Stimulated activated CD4-positive, alpha-beta T cell treated with anti-CD3 and anti-CD28 coated beads, Interleukin-15, amount 100 ng/mL, for 48 hours (primary cell): ENCODE data around the gene ABLIM2.

Source experiments
- DNase-seq, 2 donors: peaks; one replicate each; pipeline ENCODE4 v3.0.0-alpha.2; 2020; ENCODE audit warnings: low read depth in 2 of 2

ABLIM2 gene

GRCh38 chr4:8157944-8158709 is 486 bp downstream of the ABLIM2 start:
- no peak for DNase-seq

DNA sequence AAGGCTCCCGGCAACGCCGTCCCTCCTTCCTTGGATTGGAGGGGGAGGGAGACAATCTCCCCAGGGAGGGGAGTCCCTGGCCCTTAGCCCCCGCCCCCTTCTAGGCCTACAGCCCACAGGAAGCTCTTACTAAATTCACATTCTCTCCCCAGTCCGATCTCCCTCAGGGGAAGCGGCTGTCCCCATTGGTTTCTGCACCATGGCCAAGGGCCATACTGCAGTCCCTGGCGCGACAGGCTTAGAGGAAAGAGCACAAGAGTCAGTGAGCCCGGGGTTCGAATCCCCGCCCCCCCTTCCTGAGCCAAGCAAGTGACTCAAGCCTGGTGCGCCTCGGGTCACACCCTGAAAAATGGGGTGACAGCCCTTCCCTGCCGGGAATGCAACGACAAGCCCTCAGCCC is 1.1 kb downstream of the ABLIM2 start:
- no peak for DNase-seq

- DNase-seq, result no peak
Observed at GRCh38 chr4:8156617-8157016, 2.0 kb downstream of the ABLIM2 start.

- DNase-seq, result no peak
Observed at GRCh38 chr4:8155660-8156421, 2.8 kb downstream of the ABLIM2 start.

DNA sequence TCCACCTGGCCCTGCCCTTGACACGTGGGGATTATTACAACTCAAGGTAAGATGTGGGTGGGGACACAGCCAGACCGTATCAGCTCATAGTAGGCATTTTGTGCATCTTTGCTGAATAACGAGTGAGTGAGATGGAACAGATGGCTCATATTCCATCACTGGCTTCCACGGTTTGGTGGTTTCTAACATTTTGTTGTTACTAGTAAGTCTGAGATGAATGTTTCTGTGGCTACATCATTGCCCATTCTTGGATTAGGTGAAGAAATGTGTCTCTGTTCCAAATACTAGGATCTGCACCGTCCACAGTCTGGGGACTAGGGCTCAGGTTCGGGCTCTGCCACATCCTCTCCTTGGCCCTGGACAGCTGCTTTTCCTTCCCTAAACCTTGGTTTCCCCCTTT is 3.6 kb downstream of the ABLIM2 start:
- no peak for DNase-seq

GRCh38 chr4:8153441-8153840 is 5.2 kb downstream of the ABLIM2 start:
- no peak for DNase-seq

DNA sequence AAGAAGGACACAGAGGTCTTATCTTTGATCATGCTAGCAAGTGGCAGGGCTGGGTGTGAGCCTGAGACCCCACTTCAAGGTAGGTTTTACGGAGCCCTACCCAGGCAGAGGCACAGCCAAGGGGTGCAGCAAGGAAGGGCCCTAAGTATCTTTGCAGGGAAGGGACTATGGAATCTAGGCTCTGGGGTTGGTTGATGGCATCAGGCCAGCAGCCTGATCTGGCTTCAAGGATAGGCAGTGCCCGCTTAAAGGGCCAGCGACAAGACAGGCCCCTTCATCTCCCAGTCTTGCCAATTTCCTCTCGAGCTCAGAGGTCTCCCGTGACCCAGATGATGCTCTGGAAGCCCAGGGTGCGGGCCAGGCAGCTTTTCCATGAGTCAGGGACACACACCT is 5.8 kb downstream of the ABLIM2 start:
- no peak for DNase-seq

GRCh38 chr4:8152090-8152864 is 6.3 kb downstream of the ABLIM2 start:
- DNase-seq, result no peak

GRCh38 chr4:8151165-8151650 is 7.4 kb downstream of the ABLIM2 start:
- no peak for DNase-seq

DNA sequence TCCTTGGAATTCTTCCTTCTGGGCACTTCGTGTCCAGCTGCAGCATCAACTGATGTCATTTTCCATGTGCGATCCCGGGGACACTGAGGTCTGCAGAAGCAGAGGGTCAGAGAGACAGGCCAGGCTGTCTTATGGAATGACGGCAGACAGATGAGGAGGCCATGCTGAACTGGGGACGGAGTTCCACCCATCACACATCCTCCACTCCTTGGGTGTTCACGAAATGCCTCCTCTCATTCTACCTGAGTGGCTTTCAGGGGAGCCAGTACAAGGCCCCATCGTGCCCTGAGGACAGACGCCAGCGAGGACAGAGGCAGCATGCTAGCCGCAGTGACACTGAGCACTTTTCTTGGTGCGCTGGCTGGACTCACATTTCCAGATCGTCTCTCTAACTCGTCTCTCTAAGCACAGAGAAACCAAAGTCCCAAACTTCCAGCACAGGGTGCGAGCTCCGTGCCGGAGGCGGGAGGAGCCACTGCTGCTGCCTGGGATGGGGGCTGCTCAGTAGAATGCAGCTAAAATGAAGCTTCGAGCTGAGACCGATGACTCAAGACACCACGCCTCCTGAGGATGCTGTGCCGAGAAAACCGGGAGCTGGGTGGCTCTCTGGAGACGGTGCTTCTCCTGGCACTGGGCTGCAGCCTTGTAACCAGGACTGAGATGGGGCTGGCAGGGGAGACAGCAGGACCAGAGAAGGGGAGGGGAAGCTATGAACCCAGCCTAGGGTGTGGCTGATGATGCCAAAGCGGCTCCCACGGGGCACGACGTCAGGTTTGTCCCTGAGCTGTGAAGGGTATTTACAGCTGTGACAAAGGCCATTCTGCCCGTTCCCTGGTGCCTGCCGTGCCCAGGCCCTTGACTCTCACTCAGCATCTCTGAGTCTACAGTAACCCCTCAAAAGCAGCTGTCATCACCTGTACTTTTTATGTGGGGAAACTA is 8.2 kb downstream of the ABLIM2 start:
- DNase-seq, result no peak

DNA sequence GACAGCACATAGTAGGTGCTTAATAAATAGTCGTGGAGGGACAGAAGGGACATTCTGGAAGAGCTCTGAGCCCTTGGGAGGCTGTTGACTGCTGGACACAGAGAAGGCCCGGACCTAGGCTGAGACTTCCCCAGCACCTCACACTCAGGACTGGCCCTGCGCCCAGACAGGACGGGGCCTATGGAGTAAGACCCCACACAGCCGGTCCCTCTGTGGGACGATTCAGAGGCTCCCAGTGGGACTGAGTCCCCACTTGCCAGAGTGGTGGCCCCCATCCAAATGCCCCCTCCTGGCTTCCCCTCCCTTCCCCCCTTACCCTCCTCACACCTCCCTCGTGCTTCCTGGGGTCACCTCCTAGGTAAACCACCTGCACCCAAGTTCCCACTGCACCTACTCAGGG is 8.9 kb downstream of the ABLIM2 start:
- no peak for DNase-seq

- no peak for DNase-seq
Observed at GRCh38 chr4:8148785-8149435, 9.7 kb downstream of the ABLIM2 start.

- no peak for DNase-seq
Observed at GRCh38 chr4:8148159-8148558, 10.5 kb downstream of the ABLIM2 start.

- DNase-seq, result no peak
Observed at GRCh38 chr4:8147231-8147970, 11.2 kb downstream of the ABLIM2 start.

DNA sequence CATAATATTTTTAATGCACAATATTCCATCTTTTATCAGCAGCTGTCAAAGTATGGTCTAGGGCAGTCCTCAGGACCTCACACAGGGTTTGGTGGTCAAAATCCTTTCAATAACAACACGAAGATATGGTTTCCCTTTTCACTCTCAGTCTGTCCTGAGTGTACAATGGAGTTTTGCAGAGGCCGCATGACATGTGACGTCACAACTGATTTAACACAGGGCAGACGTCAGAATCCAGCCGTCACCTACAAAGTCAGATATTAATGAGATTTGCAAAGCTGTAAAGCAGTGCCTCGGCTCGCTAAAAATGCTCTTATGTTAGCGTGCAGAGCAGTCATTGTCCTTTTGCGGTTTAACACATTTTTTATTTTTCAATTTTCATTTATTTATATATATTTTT is 12.5 kb downstream of the ABLIM2 start:
- no peak for DNase-seq

- DNase-seq, result no peak
Observed at GRCh38 chr4:8144359-8144758, 14.3 kb downstream of the ABLIM2 start.

GRCh38 chr4:8143392-8144140 is 15.0 kb downstream of the ABLIM2 start:
- DNase-seq, result no peak

DNA sequence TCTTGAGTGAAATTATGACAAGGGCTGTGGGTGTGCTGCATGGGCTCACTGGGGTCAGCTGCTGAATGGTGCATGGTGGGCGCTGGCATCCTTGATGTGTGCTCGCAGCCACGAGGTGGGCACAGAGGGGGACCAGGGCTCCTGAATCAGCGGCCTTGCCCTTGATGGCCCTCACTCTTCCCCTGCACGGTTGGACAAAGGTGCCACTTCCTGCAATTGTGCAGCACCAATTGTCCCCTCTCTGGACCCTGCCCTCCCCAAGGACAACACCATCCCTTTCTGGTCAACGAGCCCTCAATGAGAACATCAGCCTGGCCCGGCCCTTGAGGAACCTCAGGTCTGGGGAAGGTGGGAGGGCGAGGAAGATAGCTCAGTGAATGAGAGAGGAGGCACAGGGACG is 16.1 kb downstream of the ABLIM2 start:
- no peak for DNase-seq

DNA sequence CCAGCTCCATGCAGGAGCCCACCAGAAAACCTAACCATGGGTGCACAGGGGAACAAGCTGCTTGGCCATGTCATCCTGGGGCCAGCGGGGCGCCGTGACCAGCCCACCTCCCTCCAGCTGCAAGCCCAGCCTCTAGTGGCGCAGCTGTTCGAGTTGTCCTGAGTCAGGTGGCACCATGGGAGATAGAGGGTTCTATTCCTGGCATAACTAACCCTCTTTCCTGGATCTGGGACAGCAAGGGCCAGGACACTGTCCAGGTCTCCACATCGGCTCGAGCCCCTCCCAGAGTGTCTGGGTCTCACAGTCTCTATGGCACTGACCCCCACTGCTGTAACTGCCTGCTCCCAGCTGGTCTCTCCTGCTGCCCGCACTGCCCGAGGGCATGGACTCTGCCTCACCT is 16.7 kb downstream of the ABLIM2 start:
- no peak for DNase-seq
